Measurements from ENCODE around the gene NEDD4. TPM values are rescaled to one million over a fixed set of nuclear protein-coding genes. Genes with fewer than 3 reads are reported as not detected.
"Not testable (repeated sequence)": the region's sequence is repeated elsewhere in the genome, so short reads cannot be mapped to it uniquely, and the experiment has no call there.

The NEDD4 gene
- total RNA-seq, 2 experiments from 2014 or later, result 29.1 to 32.2 TPM

- peak overlapping the region; percentile 2 for H3K27ac Mint-ChIP-seq
- CTCF ChIA-PET, result interaction anchor here (1.2 kb wide), 1 partner anchor 181 kb away, joined by 4 read pairs; no protein-coding TSS in a partner anchor
- H3K36me3 Mint-ChIP-seq (ENCODE audit: low read depth), result peaks cover 5% of the 10 kb centered on the region
- intact Hi-C loops (cut with micrococcal nuclease), result no loop called here
- peak; percentile 15 for DNase-seq
- no peak overlapping the region for H3K4me3 Mint-ChIP-seq
- H3K9me3 Mint-ChIP-seq, result no peaks in the 10 kb centered on the region
- peaks cover 11% of the 10 kb centered on the region for H3K4me1 Mint-ChIP-seq (ENCODE audit: low read depth)
- no peaks in the 10 kb centered on the region for H3K27me3 Mint-ChIP-seq (ENCODE audit: low read depth)
Observed at GRCh38 chr15:55829826-55830225, 163.6 kb downstream of the NEDD4 start.

- Mint-ChIP-seq H3K9me3 (no peaks in the 10 kb centered on the region), H3K4me3 (no peak overlapping the region), H3K36me3 (ENCODE audit: low read depth) (peaks cover 5% of the 10 kb centered on the region), H3K27me3 (ENCODE audit: low read depth) (no peaks in the 10 kb centered on the region), H3K4me1 (ENCODE audit: low read depth) (peaks cover 11% of the 10 kb centered on the region), H3K27ac (no peak overlapping the region)
- CTCF ChIA-PET, result no interaction called here
- DNase-seq, result no peak
- intact Hi-C loops (cut with micrococcal nuclease), result no loop called here
Observed at GRCh38 chr15:55827955-55828354, 165.5 kb downstream of the NEDD4 start.

GRCh38 chr15:55827204-55827603 is 166.2 kb downstream of the NEDD4 start:
- Mint-ChIP-seq H3K4me1 (ENCODE audit: low read depth) (peaks cover 11% of the 10 kb centered on the region), H3K9me3 (no peaks in the 10 kb centered on the region), H3K4me3 (no peak overlapping the region), H3K27me3 (ENCODE audit: low read depth) (no peaks in the 10 kb centered on the region), H3K36me3 (ENCODE audit: low read depth) (peaks cover 2% of the 10 kb centered on the region), H3K27ac (no peak overlapping the region)
- intact Hi-C loops (cut with micrococcal nuclease), result no loop called here
- CTCF ChIA-PET, result no interaction called here
- no peak for DNase-seq

GRCh38 chr15:55824857-55825613 is 168.4 kb downstream of the NEDD4 start:
- intact Hi-C loops (cut with micrococcal nuclease), result no loop called here
- CTCF ChIA-PET, result interaction anchor here (0.6 to 1.6 kb wide), 4 partner anchors 18 to 198 kb away, joined by 3 to 7 read pairs (median 4); no protein-coding TSS in a partner anchor

GRCh38 chr15:55823699-55824340 is 169.6 kb downstream of the NEDD4 start:
- H3K9me3 Mint-ChIP-seq, result no peaks in the 10 kb centered on the region
- no peaks in the 10 kb centered on the region for H3K4me1 Mint-ChIP-seq (ENCODE audit: low read depth)
- peaks cover 2% of the 10 kb centered on the region for H3K27me3 Mint-ChIP-seq (ENCODE audit: low read depth)
- H3K27ac Mint-ChIP-seq, result no peak overlapping the region
- H3K36me3 Mint-ChIP-seq (ENCODE audit: low read depth), result no peaks in the 10 kb centered on the region
- intact Hi-C loops (cut with micrococcal nuclease), result no loop called here
- no peak for DNase-seq
- CTCF ChIA-PET, result no interaction called here
- no peak overlapping the region for H3K4me3 Mint-ChIP-seq

More at GRCh38 chr15:55824857-55825613, 168.4 kb downstream of the NEDD4 start:
- Mint-ChIP-seq H3K9me3 (no peaks in the 10 kb centered on the region), H3K27me3 (ENCODE audit: low read depth) (peaks cover 2% of the 10 kb centered on the region), H3K36me3 (ENCODE audit: low read depth) (no peaks in the 10 kb centered on the region), H3K4me3 (no peak overlapping the region), H3K27ac (no peak overlapping the region), H3K4me1 (ENCODE audit: low read depth) (peaks cover 6% of the 10 kb centered on the region)
- no peak for DNase-seq

GRCh38 chr15:55823191-55823670 is 170.2 kb downstream of the NEDD4 start:
- Mint-ChIP-seq H3K36me3 (ENCODE audit: low read depth) (no peaks in the 10 kb centered on the region), H3K4me1 (ENCODE audit: low read depth) (no peaks in the 10 kb centered on the region), H3K9me3 (no peaks in the 10 kb centered on the region), H3K27me3 (ENCODE audit: low read depth) (peaks cover 2% of the 10 kb centered on the region), H3K4me3 (no peak overlapping the region), H3K27ac (no peak overlapping the region)
- no peak for DNase-seq
- CTCF ChIA-PET, result no interaction called here
- intact Hi-C loops (cut with micrococcal nuclease), result no loop called here

- intact Hi-C loops (cut with micrococcal nuclease), result not testable (repeated sequence)
Observed at GRCh38 chr15:55821740-55822139, 171.7 kb downstream of the NEDD4 start.

GRCh38 chr15:55820043-55820442 is 173.4 kb downstream of the NEDD4 start:
- no peaks in the 10 kb centered on the region for H3K36me3 Mint-ChIP-seq (ENCODE audit: low read depth)
- peaks cover 2% of the 10 kb centered on the region for H3K27me3 Mint-ChIP-seq (ENCODE audit: low read depth)
- intact Hi-C loops (cut with micrococcal nuclease), result no loop called here
- no peak overlapping the region for H3K27ac Mint-ChIP-seq
- CTCF ChIA-PET, result interaction anchor here (1.1 to 2.4 kb wide), 3 partner anchors 32 to 171 kb away, joined by 3 to 6 read pairs (median 3); no protein-coding TSS in a partner anchor
- no peak overlapping the region for H3K4me3 Mint-ChIP-seq
- H3K9me3 Mint-ChIP-seq, result no peaks in the 10 kb centered on the region
- no peak for DNase-seq
- no peaks in the 10 kb centered on the region for H3K4me1 Mint-ChIP-seq (ENCODE audit: low read depth)

More at GRCh38 chr15:55821740-55822139, 171.7 kb downstream of the NEDD4 start:
- not testable (repeated sequence) for H3K4me1 Mint-ChIP-seq (ENCODE audit: low read depth); H3K9me3 Mint-ChIP-seq; H3K27me3 Mint-ChIP-seq (ENCODE audit: low read depth); DNase-seq; H3K4me3 Mint-ChIP-seq; H3K27ac Mint-ChIP-seq; H3K36me3 Mint-ChIP-seq (ENCODE audit: low read depth)
- CTCF ChIA-PET, result interaction anchor here (2.4 kb wide), 1 partner anchor 47 kb away, joined by 6 read pairs; no protein-coding TSS in a partner anchor

GRCh38 chr15:55819397-55820034 is 173.9 kb downstream of the NEDD4 start:
- H3K27ac Mint-ChIP-seq, result no peak overlapping the region
- no peak overlapping the region for H3K4me3 Mint-ChIP-seq
- H3K27me3 Mint-ChIP-seq (ENCODE audit: low read depth), result peaks cover 2% of the 10 kb centered on the region
- intact Hi-C loops (cut with micrococcal nuclease), result no loop called here
- H3K4me1 Mint-ChIP-seq (ENCODE audit: low read depth), result no peaks in the 10 kb centered on the region
- CTCF ChIA-PET, result interaction anchor here (1.1 to 2.4 kb wide), 3 partner anchors 31 to 171 kb away, joined by 3 to 6 read pairs (median 3); no protein-coding TSS in a partner anchor
- DNase-seq, result no peak
- H3K36me3 Mint-ChIP-seq (ENCODE audit: low read depth), result no peaks in the 10 kb centered on the region
- no peaks in the 10 kb centered on the region for H3K9me3 Mint-ChIP-seq

- no peaks in the 10 kb centered on the region for H3K9me3 Mint-ChIP-seq
- intact Hi-C loops (cut with micrococcal nuclease), result no loop called here
Observed at GRCh38 chr15:55816017-55816416, 177.4 kb downstream of the NEDD4 start.

GRCh38 chr15:55802600-55803376 is 190.6 kb downstream of the NEDD4 start:
- no peaks in the 10 kb centered on the region for H3K9me3 Mint-ChIP-seq
- peaks cover 22% of the 10 kb centered on the region for H3K27me3 Mint-ChIP-seq (ENCODE audit: low read depth)
- no peaks in the 10 kb centered on the region for H3K36me3 Mint-ChIP-seq (ENCODE audit: low read depth)
- intact Hi-C loops (cut with micrococcal nuclease), result no loop called here
- H3K27ac Mint-ChIP-seq, result no peak overlapping the region
- no peaks in the 10 kb centered on the region for H3K4me1 Mint-ChIP-seq (ENCODE audit: low read depth)
- DNase-seq, result no peak
- CTCF ChIA-PET, result interaction anchor here (0.6 to 1.0 kb wide), 3 partner anchors 58 to 456 kb away, joined by 3 to 4 read pairs (median 3); no protein-coding TSS in a partner anchor
- H3K4me3 Mint-ChIP-seq, result no peak overlapping the region

More at GRCh38 chr15:55816017-55816416, 177.4 kb downstream of the NEDD4 start:
- no peak overlapping the region for H3K4me3 Mint-ChIP-seq
- peaks cover 2% of the 10 kb centered on the region for H3K27me3 Mint-ChIP-seq (ENCODE audit: low read depth)
- no peaks in the 10 kb centered on the region for H3K36me3 Mint-ChIP-seq (ENCODE audit: low read depth)
- no peak for DNase-seq
- no peak overlapping the region for H3K27ac Mint-ChIP-seq
- CTCF ChIA-PET, result no interaction called here
- no peaks in the 10 kb centered on the region for H3K4me1 Mint-ChIP-seq (ENCODE audit: low read depth)

Data from activated naive CD4-positive, alpha-beta T cell treated with anti-CD3 and anti-CD28 coated beads for 36 hours (primary cell).